GM23338 (cell line): ENCODE data around the gene SCRT2. TPM values are rescaled to one million over a fixed set of nuclear protein-coding genes. Genes with fewer than 3 reads are reported as not detected.

ENCODE experiments used
- ATAC-seq: fragments of 200-7000 bp; cut with Tn5 transposase; 3 replicates; pipeline ENCODE4 v1.9.1; 2020
- DNase-seq: peaks from one replicate; pipeline ENCODE4 v3.0.0-alpha.2; 2015; ENCODE audit warnings: low spot score
- H2AFZ ChIP-seq: fragments of 200-600 bp; sonication (generic); 2 replicates; pipeline ENCODE4 v1.8.0; 2016; ENCODE audit warnings: antibody characterized with exemption, mild to moderate bottlenecking, moderate library complexity
- H3F3A ChIP-seq: fragments of 200-600 bp; sonication (generic); replicated peaks from 2 replicates; pipeline ENCODE4 v1.8.0; 2017; ENCODE audit warnings: antibody characterized with exemption, mixed run types, low read depth
- H3K27ac ChIP-seq: fragments of 200-600 bp; sonication (generic); 2 replicates; pipeline ENCODE4 v1.6.1; 2016; ENCODE audit warnings: low read depth
- H3K27me3 ChIP-seq: fragments of 200-600 bp; sonication (generic); 2 replicates; pipeline ENCODE4 v1.8.0; 2016; ENCODE audit warnings: mild to moderate bottlenecking, mixed run types, moderate library complexity; ENCODE audit not compliant: insufficient read depth
- H3K36me3 ChIP-seq: fragments of 200-600 bp; sonication (generic); 2 replicates; pipeline ENCODE4 v1.8.0; 2016; ENCODE audit warnings: mild to moderate bottlenecking; ENCODE audit not compliant: insufficient read depth
- H3K4me1 ChIP-seq: fragments of 200-600 bp; sonication (generic); 2 replicates; pipeline ENCODE4 v1.8.0; 2016; ENCODE audit warnings: mild to moderate bottlenecking, moderate library complexity; ENCODE audit not compliant: insufficient read depth
- H3K4me2 ChIP-seq: fragments of 200-600 bp; sonication (generic); 2 replicates; pipeline ENCODE4 v1.7.1; 2017; ENCODE audit warnings: mixed run types
- H3K4me3 ChIP-seq: fragments of 200-600 bp; sonication (generic); 2 replicates; pipeline ENCODE4 v1.6.1; 2016; ENCODE audit warnings: mixed run types
- H3K79me2 ChIP-seq: fragments of 200-600 bp; sonication (generic); replicated peaks from 2 replicates; pipeline ENCODE4 v1.8.0; 2017; ENCODE audit warnings: mild to moderate bottlenecking; ENCODE audit not compliant: insufficient read depth
- H3K9me2 ChIP-seq: fragments of 200-600 bp; sonication (generic); 2 replicates; pipeline ENCODE4 v1.8.0; 2017; ENCODE audit not compliant: insufficient read depth
- H4K20me1 ChIP-seq: fragments of 200-600 bp; sonication (generic); replicated peaks from 2 replicates; pipeline ENCODE4 v1.8.0; 2017; ENCODE audit warnings: mild to moderate bottlenecking; ENCODE audit not compliant: insufficient read depth
- H3K27ac Mint-ChIP-seq: 2 replicates; pipeline ENCODE4 v1.8.0; 2020; ENCODE audit warnings: inconsistent platforms, mild to moderate bottlenecking, moderate library complexity, mixed read lengths
- H3K27me3 Mint-ChIP-seq: 3 replicates; pipeline ENCODE4 v1.8.0; 2022; ENCODE audit warnings: low read depth, mild to moderate bottlenecking, moderate library complexity, mixed read lengths, inconsistent platforms; ENCODE audit not compliant: insufficient read depth, poor library complexity
- H3K36me3 Mint-ChIP-seq: 3 replicates; pipeline ENCODE4 v1.8.0; 2021; ENCODE audit warnings: low read depth, mild to moderate bottlenecking, inconsistent platforms, moderate library complexity, mixed read lengths
- H3K4me1 Mint-ChIP-seq: 3 replicates; pipeline ENCODE4 v1.8.0; 2020; ENCODE audit warnings: mild to moderate bottlenecking, inconsistent platforms, mixed read lengths
- H3K4me3 Mint-ChIP-seq: 3 replicates; pipeline ENCODE4 v1.8.0; 2021; ENCODE audit warnings: moderate library complexity, mild to moderate bottlenecking, inconsistent platforms, mixed read lengths
- H3K9me3 Mint-ChIP-seq: 3 replicates; pipeline ENCODE4 v1.8.0; 2020; ENCODE audit warnings: moderate library complexity, mild to moderate bottlenecking, inconsistent platforms, mixed read lengths
- CREB1 ChIP-seq: fragments of 250-450 bp; sonication (Bioruptor Pico); IDR thresholded peaks from 2 replicates; pipeline ENCODE4 v1.5.0; 2020; ENCODE audit warnings: low read depth, mild to moderate bottlenecking, moderate library complexity
- CTCF ChIP-seq, 2 experiments: fragments of 200-600 bp in 1 of 2; sonication (generic) in 1 of 2; conservative IDR thresholded peaks; 2 replicates each; pipeline versions ENCODE4 v1.5.1 to v1.6.1; 2016 to 2017; ENCODE audit warnings: antibody characterized with exemption in 2 of 2, low read depth in 2 of 2, mild to moderate bottlenecking in 2 of 2, moderate library complexity in 1 of 2
- ETS1 ChIP-seq: IDR thresholded peaks from 2 replicates; pipeline ENCODE4 v1.6.1; 2016; ENCODE audit warnings: antibody characterized with exemption
- ZNF114 ChIP-seq: fragments of 250-450 bp; sonication (Bioruptor Pico); IDR thresholded peaks from 2 replicates; pipeline ENCODE4 v1.5.0; 2020; ENCODE audit warnings: mild to moderate bottlenecking, moderate library complexity
- ZNF462 ChIP-seq: fragments of 250-450 bp; sonication (Bioruptor Pico); IDR thresholded peaks from 2 replicates; pipeline ENCODE4 v1.5.0; 2020; ENCODE audit warnings: mild to moderate bottlenecking, moderate library complexity
- polyA plus RNA-seq: library from polyadenylated mRNA; unstranded; fragments of >200 nt; fragmentation: Nextera tagmentation; extraction: Ambion mirVana; gene quantifications from 2 replicates; pipeline ENCODE4 v1.2.1, GENCODE V29; 2016
- total RNA-seq: library from RNA; depleted of rRNA; stranded (reverse); fragments of >200 nt; shearing (Covaris generic); gene quantifications from 2 replicates; pipeline ENCODE4 v1.2.3, GENCODE V29; 2014

SCRT2 gene
- total and polyA plus RNA-seq, 2 experiments from 2014 or later, result 0.31 TPM; not detected in 1

- no peak for TF ChIP-seq ZNF462 (CRISPR knock-in tag)
Observed at GRCh38 chr20:667351-668034, 8.1 kb downstream of the SCRT2 start (continued).

GRCh38 chr20:666877-667276 lies 8.7 kb downstream of the SCRT2 start:
- H3K27ac Mint-ChIP-seq, result no peak overlapping the region
- no peak overlapping the region for H3K4me3 ChIP-seq
- H3K4me1 Mint-ChIP-seq, result peaks cover 66% of the 10 kb centered on the region
- no peak overlapping the region; the same call in 1 of the 2 replicates for H3K4me2 ChIP-seq
- H3K27me3 ChIP-seq, result peaks cover 42% of the 10 kb centered on the region
- no peak overlapping the region for H2AFZ ChIP-seq
- H3F3A ChIP-seq, result peaks cover 14% of the 10 kb centered on the region
- no peaks in the 10 kb centered on the region; the same call in 1 of the 2 replicates for H3K36me3 ChIP-seq
- no peak overlapping the region for H3K27ac ChIP-seq
- no peaks in the 10 kb centered on the region for H3K9me2 ChIP-seq
- H3K4me1 ChIP-seq, result peaks cover 42% of the 10 kb centered on the region
- H3K27me3 Mint-ChIP-seq, result peaks cover 34% of the 10 kb centered on the region
- H3K9me3 Mint-ChIP-seq, result 0 out of 3 replicates have a peak, but pooled peaks cover 3% of the 10 kb centered on the region
- no peak for DNase-seq
- H3K4me3 Mint-ChIP-seq, result no peak overlapping the region; the same call in 2 of the 3 replicates
- H3K36me3 Mint-ChIP-seq, result no peaks in the 10 kb centered on the region
- H3K79me2 ChIP-seq, result no peaks in the 10 kb centered on the region
- no peak for ATAC-seq
- no peaks in the 10 kb centered on the region for H4K20me1 ChIP-seq
- no peak for TF ChIP-seq ZNF114 (CRISPR knock-in tag)
- TF ChIP-seq ZNF462 (CRISPR knock-in tag), result no peak
- no peak for TF ChIP-seq CREB1
- TF ChIP-seq ETS1, result no peak
- no peak for TF ChIP-seq CTCF (conservative IDR thresholded peaks at IDR 0.05; ENCODE audit: low read depth in 2 of 2)
